SW480 (cell line): ENCODE data around the gene CERS2.
A peak's percentile ranks its signal among the peaks of the same experiment; 100 is the strongest.
"Not testable (repeated sequence)": the region's sequence is repeated elsewhere in the genome, so short reads cannot be mapped to it uniquely, and the experiment has no call there.

Source experiments
- DNase-seq: peaks from one replicate; pipeline ENCODE4 v3.0.0-alpha.2; 2016; ENCODE audit warnings: low spot score

Gene CERS2

GRCh38 chr1:150970808-150971582 lies 3.6 kb downstream of the CERS2 start:
- peak; percentile 15 for DNase-seq

GRCh38 chr1:150969626-150970025 lies 5.0 kb downstream of the CERS2 start:
- DNase-seq = no peak

GRCh38 chr1:150968491-150968890 lies 6.1 kb downstream of the CERS2 start:
- no peak for DNase-seq

- no peak for DNase-seq
Measured at GRCh38 chr1:150967936-150968335, 6.7 kb downstream of the CERS2 start.

- no peak for DNase-seq
Measured at GRCh38 chr1:150966011-150966410, 8.6 kb downstream of the CERS2 start.

GRCh38 chr1:150965605-150966004 lies 9.0 kb downstream of the CERS2 start:
- no peak for DNase-seq

- DNase-seq = no peak
Measured at GRCh38 chr1:150964164-150964489, 10.5 kb downstream of the CERS2 start.

- no peak for DNase-seq
Measured at GRCh38 chr1:150963321-150964163, 11.1 kb downstream of the CERS2 start.

- DNase-seq = no peak
Measured at GRCh38 chr1:150961756-150962155, 12.9 kb downstream of the CERS2 start.

GRCh38 chr1:150960646-150961045 lies 14.0 kb downstream of the CERS2 start:
- DNase-seq = no peak

GRCh38 chr1:150957666-150958065 lies 17.0 kb downstream of the CERS2 start:
- DNase-seq = no peak

- no peak for DNase-seq
Measured at GRCh38 chr1:150955280-150955679, 19.4 kb downstream of the CERS2 start.

GRCh38 chr1:150954708-150955107 lies 19.9 kb downstream of the CERS2 start:
- DNase-seq = no peak

- DNase-seq = no peak
Measured at GRCh38 chr1:150944856-150945255, 29.8 kb downstream of the CERS2 start.

- DNase-seq = no peak
Measured at GRCh38 chr1:150931773-150932172, 42.9 kb downstream of the CERS2 start.

GRCh38 chr1:150928775-150929174 lies 45.9 kb downstream of the CERS2 start:
- not testable (repeated sequence) for DNase-seq

GRCh38 chr1:150928286-150928685 lies 46.3 kb downstream of the CERS2 start:
- DNase-seq = no peak

GRCh38 chr1:150927624-150928023 lies 47.0 kb downstream of the CERS2 start:
- DNase-seq = no peak

- peak; percentile 97 for DNase-seq
Measured at GRCh38 chr1:150926097-150926741, 48.4 kb downstream of the CERS2 start, which contains the start of gene SETDB1. SETDB1 (plus strand) TSS chr1:150926363; CDS start chr1:150927715, 1,352 bp downstream.

GRCh38 chr1:150925080-150925479 lies 49.6 kb downstream of the CERS2 start:
- DNase-seq = no peak

- peak; percentile 76 for DNase-seq
Measured at GRCh38 chr1:150922519-150922975, 52.1 kb downstream of the CERS2 start.

GRCh38 chr1:150917387-150917786 lies 57.2 kb downstream of the CERS2 start:
- no peak for DNase-seq
